ENCODE measurements around the gene STK32B. TPM values are rescaled to one million over a fixed set of nuclear protein-coding genes. Genes with fewer than 3 reads are reported as not detected.
"Not testable (repeated sequence)": the region's sequence is repeated elsewhere in the genome, so short reads cannot be mapped to it uniquely, and the experiment has no call there.

The STK32B gene
- total RNA-seq, 1 donor: 5.3 TPM

DNA sequence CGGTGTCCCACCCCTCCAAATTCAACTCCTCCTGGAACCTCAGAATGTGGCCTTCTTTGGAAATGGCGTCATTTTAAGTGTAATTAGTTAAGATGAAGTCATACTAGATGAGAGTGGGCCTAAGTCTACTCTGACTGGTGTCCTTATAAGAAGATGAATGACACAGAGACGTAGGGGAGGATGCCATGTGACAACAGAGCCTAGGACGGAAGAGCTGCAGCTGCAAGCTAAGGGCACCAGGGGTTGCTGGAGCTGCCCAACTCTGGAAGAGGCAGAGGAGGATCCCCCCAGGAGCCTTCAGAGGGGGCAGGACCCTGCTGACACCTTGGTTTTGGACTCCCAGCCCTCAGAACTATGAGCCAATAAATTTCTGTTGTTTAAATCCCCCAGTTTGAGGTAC, 115.1 kb downstream of the STK32B start:
- H3K4me3 ChIP-seq (ENCODE audit: low read depth, low read length): no peak overlapping the region
- no peak for DNase-seq (ENCODE audit: low read depth)
- TF ChIP-seq, protein P1, sequence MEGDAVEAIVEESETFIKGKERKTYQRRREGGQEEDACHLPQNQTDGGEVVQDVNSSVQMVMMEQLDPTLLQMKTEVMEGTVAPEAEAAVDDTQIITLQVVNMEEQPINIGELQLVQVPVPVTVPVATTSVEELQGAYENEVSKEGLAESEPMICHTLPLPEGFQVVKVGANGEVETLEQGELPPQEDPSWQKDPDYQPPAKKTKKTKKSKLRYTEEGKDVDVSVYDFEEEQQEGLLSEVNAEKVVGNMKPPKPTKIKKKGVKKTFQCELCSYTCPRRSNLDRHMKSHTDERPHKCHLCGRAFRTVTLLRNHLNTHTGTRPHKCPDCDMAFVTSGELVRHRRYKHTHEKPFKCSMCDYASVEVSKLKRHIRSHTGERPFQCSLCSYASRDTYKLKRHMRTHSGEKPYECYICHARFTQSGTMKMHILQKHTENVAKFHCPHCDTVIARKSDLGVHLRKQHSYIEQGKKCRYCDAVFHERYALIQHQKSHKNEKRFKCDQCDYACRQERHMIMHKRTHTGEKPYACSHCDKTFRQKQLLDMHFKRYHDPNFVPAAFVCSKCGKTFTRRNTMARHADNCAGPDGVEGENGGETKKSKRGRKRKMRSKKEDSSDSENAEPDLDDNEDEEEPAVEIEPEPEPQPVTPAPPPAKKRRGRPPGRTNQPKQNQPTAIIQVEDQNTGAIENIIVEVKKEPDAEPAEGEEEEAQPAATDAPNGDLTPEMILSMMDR (IDR thresholded peaks at IDR 0.05; ENCODE audit: insufficient read depth, low read length): no peak

DNA sequence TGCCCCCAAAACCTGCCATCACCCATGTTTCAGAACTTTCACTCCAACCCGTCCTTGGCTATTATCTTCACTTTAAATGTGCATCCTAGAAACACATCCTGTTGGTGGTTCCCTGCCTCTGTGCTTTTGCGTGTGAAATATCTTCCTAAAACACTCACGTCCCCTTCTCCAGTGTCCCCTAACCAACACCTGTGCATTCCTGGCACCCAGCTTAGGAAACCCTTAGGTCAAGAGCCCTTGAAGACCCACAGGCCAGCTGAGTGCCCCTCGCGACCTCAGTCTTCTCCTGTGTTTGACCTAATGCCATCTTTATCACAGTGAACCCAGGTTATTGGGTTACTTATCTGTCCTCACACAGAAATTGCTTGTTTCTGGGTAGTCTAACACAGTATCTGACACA, 117.6 kb downstream of the STK32B start:
- TF ChIP-seq, protein P1 (IDR thresholded peaks at IDR 0.05; ENCODE audit: insufficient read depth, low read length): no peak
- no peak for DNase-seq (ENCODE audit: low read depth)
- no peak overlapping the region for H3K4me3 ChIP-seq (ENCODE audit: low read depth, low read length)

DNA sequence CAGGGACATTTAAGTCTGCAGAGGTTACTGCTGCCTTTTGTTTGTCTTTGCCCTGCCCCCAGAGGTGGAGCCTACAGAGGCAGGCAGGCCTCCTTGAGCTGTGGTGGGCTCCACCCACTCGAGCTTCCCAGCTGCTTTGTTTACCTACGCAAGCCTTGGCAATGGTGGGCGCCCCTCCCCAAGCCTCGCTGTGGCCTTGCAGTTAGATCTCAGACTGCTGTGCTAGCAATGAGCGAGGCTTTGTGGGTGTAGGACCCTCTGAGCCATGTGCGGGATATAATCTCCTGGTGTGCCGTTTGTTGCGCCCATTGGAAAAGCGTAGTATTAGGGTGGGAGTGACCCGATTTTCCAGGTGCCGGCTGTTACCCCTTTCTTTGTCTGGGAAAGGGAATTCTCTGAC, 124.6 kb downstream of the STK32B start:
- not testable (repeated sequence) for DNase-seq (ENCODE audit: low read depth); H3K4me3 ChIP-seq (ENCODE audit: low read depth, low read length)

DNA sequence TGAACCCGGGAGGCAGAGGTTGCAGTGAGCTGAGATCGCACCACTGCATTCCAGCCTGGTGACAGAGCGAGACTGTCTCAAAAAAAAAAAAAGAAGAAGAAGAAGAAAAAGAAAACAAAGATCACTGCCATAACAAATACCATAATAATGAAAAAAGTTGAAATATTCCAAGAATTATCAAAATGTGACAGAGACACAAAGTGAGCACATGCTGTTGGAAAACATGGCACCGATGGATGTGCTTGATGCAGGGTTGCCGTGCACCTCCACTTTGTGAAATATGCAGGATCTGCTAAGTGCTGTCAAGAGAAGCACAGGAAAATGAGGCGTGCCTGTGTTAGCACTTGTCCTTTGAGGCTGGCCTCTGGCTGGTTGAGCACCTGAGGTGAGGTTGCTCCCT, 133.3 kb downstream of the STK32B start:
- no peak overlapping the region for H3K4me3 ChIP-seq (ENCODE audit: low read depth, low read length)
- TF ChIP-seq, protein P1 (IDR thresholded peaks at IDR 0.05; ENCODE audit: insufficient read depth, low read length): no peak
- DNase-seq (ENCODE audit: low read depth): no peak

DNA sequence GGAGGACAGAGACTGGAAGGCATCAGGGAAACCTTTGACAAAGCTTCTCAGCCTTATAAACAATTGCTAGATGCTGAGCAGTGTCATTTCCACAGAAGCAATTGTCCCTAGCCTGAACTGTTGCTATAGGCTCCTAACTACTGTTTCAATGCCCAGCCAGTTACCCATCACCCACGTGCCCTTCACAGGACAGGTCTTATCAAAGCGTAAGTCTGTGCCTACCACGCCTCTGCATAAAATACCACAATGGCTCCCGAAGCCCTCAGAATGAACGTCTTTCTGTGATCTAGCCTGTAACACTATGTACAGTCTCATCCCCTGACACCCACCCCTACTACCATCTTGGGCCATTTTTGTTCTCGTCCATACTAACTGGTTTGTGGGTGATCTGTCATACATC, 134.3 kb downstream of the STK32B start:
- DNase-seq (ENCODE audit: low read depth): no peak
- TF ChIP-seq, protein P1 (IDR thresholded peaks at IDR 0.05; ENCODE audit: insufficient read depth, low read length): no peak
- H3K4me3 ChIP-seq (ENCODE audit: low read depth, low read length): no peak overlapping the region

DNA sequence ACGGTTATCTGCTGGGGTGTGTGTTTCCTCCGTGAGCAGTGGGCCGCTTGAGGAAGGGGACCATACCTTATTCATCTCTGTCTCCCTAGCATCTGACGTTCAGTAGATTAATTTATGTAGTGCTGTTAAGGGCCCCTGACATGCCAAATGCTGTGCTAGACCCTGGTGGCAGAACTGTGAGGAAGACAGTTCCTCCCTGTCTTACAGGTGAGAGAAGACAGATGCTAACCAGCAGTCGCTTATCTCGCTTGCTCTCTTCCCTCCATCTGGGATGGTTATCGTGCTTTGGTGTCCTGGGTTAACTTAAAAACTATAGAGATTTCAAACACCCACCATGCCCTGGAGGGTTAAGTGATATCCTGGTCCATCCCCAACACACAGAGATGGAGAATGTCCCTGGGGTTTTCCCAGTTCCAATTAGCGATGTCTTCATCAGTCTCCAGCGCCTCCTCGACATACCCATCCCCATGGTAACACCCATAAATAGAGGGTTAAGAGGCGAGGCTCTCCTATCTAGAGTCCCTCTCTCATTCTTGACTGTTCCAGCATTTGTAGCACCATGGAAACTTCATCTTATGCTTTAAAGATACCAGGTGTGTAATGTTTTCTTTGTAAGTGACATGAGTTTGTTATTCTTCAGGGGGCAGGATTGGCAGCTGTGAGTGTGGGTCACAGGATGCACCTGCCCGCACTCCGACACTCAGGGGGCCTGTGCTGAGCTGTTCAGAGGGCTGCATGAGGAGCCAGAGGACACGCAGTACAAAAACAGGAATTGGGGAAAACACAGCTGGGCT, 135.2 kb downstream of the STK32B start:
- no peak overlapping the region for H3K4me3 ChIP-seq (ENCODE audit: low read depth, low read length)
- no peak for DNase-seq (ENCODE audit: low read depth)
- TF ChIP-seq, protein P1 (IDR thresholded peaks at IDR 0.05; ENCODE audit: insufficient read depth, low read length): no peak

DNA sequence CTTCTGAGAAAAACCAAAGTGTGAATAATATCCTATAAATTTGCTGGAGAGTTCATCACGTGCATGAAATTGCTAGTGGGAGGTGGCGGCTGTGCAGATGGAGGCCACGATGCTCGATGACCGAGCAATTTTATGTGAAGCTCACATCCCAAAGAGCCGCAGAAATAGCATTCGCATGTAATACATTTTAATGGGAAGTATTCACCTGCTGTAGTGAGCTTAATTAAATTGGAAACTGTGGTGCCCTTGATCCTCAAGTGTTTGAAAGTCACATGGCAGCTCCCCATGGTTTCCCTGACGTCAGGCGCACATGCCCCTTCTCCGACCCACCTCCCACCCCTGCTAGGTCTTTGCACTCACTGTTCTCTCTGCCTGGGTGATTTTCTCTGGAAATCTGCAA, 136.8 kb downstream of the STK32B start:
- TF ChIP-seq, protein P1 (IDR thresholded peaks at IDR 0.05; ENCODE audit: insufficient read depth, low read length): no peak
- no peak overlapping the region for H3K4me3 ChIP-seq (ENCODE audit: low read depth, low read length)
- no peak for DNase-seq (ENCODE audit: low read depth)

Data from fibroblast of the aortic adventitia (primary cell).